ENCODE data around the gene NUDT4B. TPM values are rescaled to one million over a fixed set of nuclear protein-coding genes. Genes with fewer than 3 reads are reported as not detected.
"Not testable (repeated sequence)": the region's sequence is repeated elsewhere in the genome, so short reads cannot be mapped to it uniquely, and the experiment has no call there.

The NUDT4B gene
- 39.2 and 64.9 TPM in 2 replicates for total RNA-seq
- 0.62 TPM for polyA plus RNA-seq (2012)

DNA sequence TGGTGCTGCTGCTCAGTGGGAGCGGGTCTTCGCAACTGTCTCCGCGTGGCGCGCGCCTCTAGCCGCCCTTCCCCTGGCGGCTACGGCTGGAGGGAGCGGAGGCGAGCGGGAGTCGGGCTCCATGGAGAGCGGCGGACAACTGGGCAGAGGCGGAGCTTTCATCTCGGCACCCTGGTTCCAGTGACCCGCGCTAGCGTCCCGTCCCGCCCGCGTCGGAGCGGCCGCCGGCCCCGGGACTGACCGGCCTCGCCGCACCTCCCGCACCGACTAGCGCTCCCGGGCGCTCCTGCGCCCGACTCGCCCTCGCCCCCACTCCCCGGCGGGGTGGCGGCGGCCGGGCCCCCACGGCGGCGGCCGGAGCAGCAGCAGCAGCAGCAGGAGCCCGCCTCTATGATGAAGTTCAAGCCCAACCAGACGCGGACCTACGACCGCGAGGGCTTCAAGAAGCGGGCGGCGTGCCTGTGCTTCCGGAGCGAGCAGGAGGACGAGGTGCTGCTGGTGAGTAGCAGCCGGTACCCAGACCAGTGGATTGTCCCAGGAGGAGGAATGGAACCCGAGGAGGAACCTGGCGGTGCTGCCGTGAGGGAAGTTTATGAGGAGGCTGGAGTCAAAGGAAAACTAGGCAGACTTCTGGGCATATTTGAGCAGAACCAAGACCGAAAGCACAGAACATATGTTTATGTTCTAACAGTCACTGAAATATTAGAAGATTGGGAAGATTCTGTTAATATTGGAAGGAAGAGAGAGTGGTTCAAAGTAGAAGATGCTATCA is at the start of gene NUDT4B:
Gene NUDT4B, plus strand, starts transcription at position 212 of the 772 bp plus-strand sequence. Its CDS starts 179 bp downstream, at position 391.
- not testable (repeated sequence) for DNase-seq (ENCODE audit: low read depth)

DNA sequence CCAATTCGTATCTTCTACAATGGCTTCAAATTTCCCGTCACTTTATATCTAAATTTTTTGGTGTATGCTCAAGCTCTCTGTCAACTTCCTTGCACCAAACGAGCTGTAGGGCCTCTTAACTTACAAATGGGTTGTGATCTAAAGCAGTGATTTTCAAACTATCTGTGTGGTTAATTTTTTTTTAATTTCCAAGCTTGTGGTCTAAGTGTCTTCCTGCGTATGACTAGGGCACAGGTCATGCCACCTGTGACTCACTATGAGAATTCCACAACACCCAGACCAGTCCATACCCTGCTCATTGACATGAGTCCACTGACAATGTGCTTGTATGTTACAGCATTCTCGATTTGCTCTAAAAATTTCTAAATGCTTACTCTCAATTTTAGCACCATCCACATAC is 49.2 kb upstream of the NUDT4B start:
- not testable (repeated sequence) for DNase-seq (ENCODE audit: low read depth)

GRCh38 chr1:148702242-148702641 is 46.3 kb upstream of the NUDT4B start:
- DNase-seq (ENCODE audit: low read depth), result not testable (repeated sequence)

DNA sequence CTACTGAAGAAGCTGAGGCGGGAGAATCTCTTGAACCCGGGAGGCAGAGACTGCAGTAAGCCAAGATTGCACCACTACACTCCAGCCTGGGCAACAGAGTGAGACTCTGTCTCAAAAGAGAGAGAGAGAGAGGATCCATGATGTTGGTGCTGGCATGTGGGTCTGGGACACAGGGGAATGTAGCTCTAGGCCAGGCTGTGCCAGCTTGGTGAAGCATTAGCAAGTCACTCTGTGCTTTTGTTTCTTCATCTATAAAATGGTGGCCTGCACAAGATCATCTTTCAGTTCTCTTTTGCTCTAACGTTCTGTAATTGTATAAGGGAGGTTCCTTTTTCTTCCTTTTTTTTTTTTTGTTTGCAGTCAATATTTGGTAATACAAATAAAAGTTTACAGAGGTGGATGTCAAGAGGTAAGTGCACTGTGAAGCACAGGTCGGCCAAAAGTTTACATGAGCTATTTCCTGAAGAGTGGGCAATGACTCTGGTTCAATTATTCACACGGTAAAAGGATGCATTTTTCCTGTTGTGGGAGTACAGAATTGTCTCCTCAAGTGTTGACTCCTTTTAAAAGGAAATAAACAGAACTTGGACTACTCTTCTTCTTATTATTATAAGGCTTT is 44.5 kb upstream of the NUDT4B start:
- not testable (repeated sequence) for DNase-seq (ENCODE audit: low read depth)

DNA sequence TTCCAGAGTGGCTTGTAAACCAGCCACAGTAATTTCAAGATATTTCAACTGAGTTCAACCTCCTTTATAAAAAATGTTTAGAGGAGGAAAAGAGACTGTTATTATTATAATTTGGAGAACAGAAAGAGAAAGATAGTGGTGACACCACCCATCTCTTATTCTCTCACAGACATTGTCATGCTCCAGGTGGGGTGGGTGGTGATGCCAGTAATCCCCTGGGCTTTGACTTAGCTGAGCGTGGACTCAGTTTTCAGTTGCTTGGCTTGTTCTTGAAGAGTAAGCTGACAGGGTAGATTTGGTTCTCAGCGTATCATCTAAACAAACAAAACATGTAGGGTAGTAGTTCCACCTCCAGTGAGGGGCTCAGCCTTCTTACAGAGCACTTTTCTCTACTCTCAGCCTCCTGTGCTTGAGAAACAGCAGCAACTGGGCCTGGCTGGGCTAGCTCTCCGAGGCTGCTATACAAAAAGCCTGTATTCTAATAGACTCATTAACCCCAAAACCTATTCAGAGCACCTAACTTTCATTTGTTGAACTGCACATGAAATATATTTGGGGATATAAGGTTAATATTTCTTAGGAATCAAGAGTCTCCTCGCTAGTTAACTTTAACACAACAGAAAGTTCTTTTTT is 43.1 kb upstream of the NUDT4B start:
- not testable (repeated sequence) for DNase-seq (ENCODE audit: low read depth)

DNA sequence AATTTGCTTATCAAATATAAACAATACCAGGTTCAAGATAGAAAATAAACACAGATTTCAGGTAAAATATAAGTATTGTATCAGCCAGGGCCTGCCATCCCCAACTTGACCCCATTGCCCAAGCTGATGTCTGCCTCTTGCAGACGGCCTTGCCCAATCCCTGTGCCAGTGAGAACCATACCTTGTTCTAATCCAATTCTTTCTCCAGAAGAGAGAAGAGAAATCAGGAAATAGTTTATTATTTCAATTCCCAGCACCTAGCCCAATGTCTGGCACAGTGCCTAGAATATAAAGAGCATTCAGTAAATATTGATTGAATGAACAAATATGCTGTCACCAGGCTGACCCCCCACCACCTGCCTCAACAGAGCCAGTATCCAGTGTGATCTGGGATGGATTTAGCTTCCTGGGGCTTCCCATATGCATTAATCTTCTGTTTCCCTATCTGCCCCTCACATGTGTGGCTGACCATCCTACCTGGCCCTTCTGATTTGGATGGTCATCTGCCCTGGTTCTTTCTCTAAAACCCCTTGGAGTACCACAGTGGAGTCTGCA is 39.7 kb upstream of the NUDT4B start:
- DNase-seq (ENCODE audit: low read depth), result not testable (repeated sequence)

- not testable (repeated sequence) for DNase-seq (ENCODE audit: low read depth)
These were observed 37.6 kb upstream of the NUDT4B start for GRCh38 chr1:148710772-148711523.

GRCh38 chr1:148712353-148712752 is 36.2 kb upstream of the NUDT4B start:
- DNase-seq (ENCODE audit: low read depth), result not testable (repeated sequence)

DNA sequence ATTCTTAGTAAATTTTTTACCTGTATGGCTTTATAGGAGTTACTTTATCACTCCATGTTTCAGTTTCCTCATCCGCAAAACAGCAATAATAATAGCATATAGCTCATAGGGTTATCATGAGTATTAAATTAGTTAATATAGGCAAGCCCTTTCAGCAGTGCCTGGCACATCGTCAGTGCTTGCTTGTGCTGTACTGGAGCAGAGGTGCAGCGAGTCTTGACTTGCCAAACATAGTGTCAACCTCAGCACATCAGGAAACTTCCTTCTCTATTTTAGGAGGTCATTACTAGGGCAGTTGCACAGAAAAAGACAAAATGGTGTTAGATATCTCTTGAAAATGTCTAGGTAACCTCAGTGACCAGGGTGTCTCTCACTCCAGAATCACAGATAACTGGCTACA is 33.1 kb upstream of the NUDT4B start:
- not testable (repeated sequence) for DNase-seq (ENCODE audit: low read depth)

- DNase-seq (ENCODE audit: low read depth), result not testable (repeated sequence)
These were observed 31.5 kb upstream of the NUDT4B start for GRCh38 chr1:148716966-148717520.

DNA sequence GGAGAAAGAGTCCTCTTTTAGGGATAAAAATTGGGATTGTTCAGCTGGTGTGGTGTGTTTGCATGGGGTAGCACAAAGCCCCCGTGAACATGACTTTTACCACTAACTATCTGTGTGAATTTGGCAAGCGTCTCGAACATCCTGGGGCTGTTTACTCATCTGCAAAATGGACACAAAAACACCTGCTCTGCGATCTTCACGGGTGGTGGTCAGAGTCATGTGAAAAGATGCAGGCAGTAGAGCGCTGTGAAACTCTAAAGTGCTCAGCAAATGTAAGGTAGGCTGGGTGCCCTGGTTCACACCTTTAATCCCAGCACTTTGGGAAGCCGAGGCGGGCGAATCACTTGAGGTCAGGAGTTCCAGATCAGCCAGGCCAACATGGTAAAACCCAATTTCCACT is 27.7 kb upstream of the NUDT4B start:
- DNase-seq (ENCODE audit: low read depth), result not testable (repeated sequence)

DNA sequence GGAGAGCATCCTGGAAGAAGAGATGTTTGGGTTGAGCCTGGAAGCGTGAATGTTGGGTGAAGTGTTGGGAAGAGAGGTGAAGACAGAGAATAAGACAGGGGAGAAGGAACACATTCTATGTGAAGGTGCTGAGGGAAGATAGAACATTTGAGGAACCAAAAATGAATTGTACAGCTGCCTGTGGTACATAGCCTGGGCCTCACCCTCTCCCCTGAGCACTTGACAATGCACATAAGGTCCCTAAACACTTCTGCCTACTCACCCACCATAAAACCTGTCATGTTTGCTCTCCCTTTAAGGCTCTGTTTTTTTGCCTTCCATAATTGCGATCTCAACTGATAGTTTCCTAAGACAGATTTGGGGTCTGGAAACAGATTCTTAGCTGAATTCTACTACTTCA is 25.8 kb upstream of the NUDT4B start:
- DNase-seq (ENCODE audit: low read depth), result not testable (repeated sequence)

DNA sequence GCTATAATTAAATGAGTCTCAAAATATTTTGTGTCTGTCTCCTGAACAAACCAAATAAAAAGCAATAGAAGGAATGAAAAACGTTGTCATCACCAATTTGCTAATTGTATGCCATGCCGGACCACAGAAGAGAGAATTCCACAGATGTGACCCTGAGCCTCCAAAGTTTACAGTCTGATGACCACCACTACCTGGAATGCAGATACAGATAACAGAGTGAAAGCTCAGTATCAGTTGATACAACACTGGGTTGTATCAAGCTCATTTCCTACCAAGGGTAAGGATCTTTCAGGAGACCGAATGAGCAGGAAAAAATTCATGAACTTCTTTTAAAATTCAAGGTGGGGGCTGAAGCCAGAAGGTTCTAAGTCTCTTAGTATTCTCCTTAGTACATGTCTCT is 25.1 kb upstream of the NUDT4B start:
- DNase-seq (ENCODE audit: low read depth), result not testable (repeated sequence)

GRCh38 chr1:148724872-148725271 is 23.7 kb upstream of the NUDT4B start:
- not testable (repeated sequence) for DNase-seq (ENCODE audit: low read depth)

GRCh38 chr1:148727862-148728261 is 20.7 kb upstream of the NUDT4B start:
- not testable (repeated sequence) for DNase-seq (ENCODE audit: low read depth)

DNA sequence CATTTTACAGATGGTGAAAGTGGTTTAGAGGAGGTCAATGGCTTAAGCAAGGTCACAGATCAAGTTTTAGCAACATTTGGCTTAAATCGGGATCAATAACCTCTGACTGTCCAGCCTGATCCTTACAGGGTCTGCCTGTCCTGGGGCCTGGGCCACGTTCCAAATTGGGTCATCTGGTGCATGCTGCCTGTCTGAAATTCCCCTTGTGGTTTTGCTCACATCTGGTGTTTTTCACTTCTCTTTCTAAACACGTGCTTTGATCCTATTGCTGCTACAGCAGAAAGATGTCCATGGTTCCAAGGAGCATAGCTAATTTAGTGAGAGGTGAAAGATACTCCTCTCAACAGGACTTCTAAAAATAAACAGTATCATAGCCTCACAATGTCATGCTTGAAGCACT is 19.4 kb upstream of the NUDT4B start:
- DNase-seq (ENCODE audit: low read depth), result not testable (repeated sequence)

- not testable (repeated sequence) for DNase-seq (ENCODE audit: low read depth)
These were observed 19.0 kb upstream of the NUDT4B start for GRCh38 chr1:148729541-148729940.

DNA sequence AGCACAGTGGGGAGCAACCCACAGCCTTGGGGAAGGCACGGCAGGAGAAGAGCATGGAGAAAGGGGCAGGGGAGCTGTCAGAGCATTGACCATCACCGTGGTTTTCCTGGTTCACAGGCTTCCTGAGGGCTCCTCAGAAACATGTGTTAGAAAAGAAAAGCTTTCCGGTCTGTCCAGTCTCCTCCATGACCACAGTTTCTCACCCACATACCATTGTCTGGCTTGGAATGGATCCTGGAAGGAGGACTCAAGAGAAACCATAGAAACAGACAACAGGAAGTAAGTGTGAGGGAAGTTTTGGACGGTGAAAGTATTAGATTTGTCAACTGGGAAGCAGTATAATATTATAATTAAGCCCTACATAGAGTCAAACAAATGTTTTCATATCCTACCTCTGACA is 16.3 kb upstream of the NUDT4B start:
- DNase-seq (ENCODE audit: low read depth), result not testable (repeated sequence)

GRCh38 chr1:148733585-148734310 is 14.8 kb upstream of the NUDT4B start:
- DNase-seq (ENCODE audit: low read depth), result not testable (repeated sequence)

DNA sequence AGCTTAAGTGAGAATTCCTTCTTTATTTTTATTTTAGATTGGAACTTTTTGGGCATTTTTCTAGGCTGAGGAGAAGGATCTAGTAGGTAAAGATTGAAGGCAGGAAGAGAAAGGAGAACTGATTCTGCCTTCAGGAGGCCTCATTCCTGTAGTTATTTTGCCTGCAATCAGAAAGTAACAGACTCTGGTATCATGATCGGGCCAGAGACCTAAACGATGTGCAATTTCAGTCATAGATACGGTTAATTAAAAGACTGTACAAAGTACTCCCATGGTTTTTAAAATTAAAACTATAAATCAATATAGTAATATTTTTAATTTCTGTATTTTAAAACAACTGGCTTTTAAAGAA is 14.3 kb upstream of the NUDT4B start:
- not testable (repeated sequence) for DNase-seq (ENCODE audit: low read depth)

All from myocyte (in vitro differentiated cells).